ENCODE data around the gene FREM1.
A peak's percentile ranks its signal among the peaks of the same experiment; 100 is the strongest.

The FREM1 gene

GRCh38 chr9:14686168-14686567 lies 224.1 kb downstream of the FREM1 start:
- Histone ChIP-seq H3K27me3 (replicated peaks) (no peaks in the 10 kb centered on the region), H3K4me3 (ENCODE audit: low read depth, low read length) (no peak overlapping the region), H3K27ac (peak overlapping the region; percentile 58), H3K36me3 (replicated peaks) (peaks cover 7% of the 10 kb centered on the region)
- no peak for DNase-seq
- TF ChIP-seq CTCF (IDR thresholded peaks at IDR 0.05; ENCODE audit: low read depth, low read length, missing control alignments) = no peak
- in situ Hi-C loops (cut with HindIII; ENCODE audit: low pct_ligation_motif_present, low sequenced_read_pairs) = no loop called here

Data from brain microvascular endothelial cell (primary cell).